ENCODE measurements around the gene PLOD2. TPM values are rescaled to one million over a fixed set of nuclear protein-coding genes. Genes with fewer than 3 reads are reported as not detected.

Gene PLOD2
- total and polyA plus RNA-seq, 2 experiments from 2014 or later = 300 to 306 TPM

- H3K27me3 ChIP-seq (replicated peaks; ENCODE audit: insufficient read depth) = no peaks in the 10 kb centered on the region
- H3K9me3 ChIP-seq (ENCODE audit: low read depth) = no peaks in the 10 kb centered on the region
- H2AFZ ChIP-seq = no peak overlapping the region
- no peaks in the 10 kb centered on the region for H3K36me3 ChIP-seq (ENCODE audit: low read depth)
- TF ChIP-seq EZH2phosphoT487 (IDR thresholded peaks at IDR 0.05; ENCODE audit: insufficient read depth, low read depth) = no peak
- no peak for TF ChIP-seq EZH2 (IDR thresholded peaks at IDR 0.05; ENCODE audit: insufficient read depth, poor library complexity, severe bottlenecking)
- peak overlapping the region; percentile 91 for H3K27ac ChIP-seq
- H3K4me1 ChIP-seq (ENCODE audit: insufficient read depth) = peaks cover 57% of the 10 kb centered on the region
- in situ Hi-C loops (cut with MboI) = loop anchor here (25.0 kb wide), 1 partner anchor 377 kb away; no protein-coding TSS in a partner anchor
- H3K79me2 ChIP-seq (ENCODE audit: insufficient read depth) = peaks cover 31% of the 10 kb centered on the region
- peaks cover 70% of the 10 kb centered on the region for H3F3A ChIP-seq (ENCODE audit: insufficient read depth)
- peak overlapping the region; percentile 51 for H3K9ac ChIP-seq
- peak; percentile 64 for DNase-seq
- H3K4me3 ChIP-seq = peak overlapping the region; percentile 41
- H4K20me1 ChIP-seq (ENCODE audit: insufficient read depth) = no peaks in the 10 kb centered on the region
- H3K9me2 ChIP-seq (ENCODE audit: insufficient read depth) = no peaks in the 10 kb centered on the region
- peak overlapping the region; percentile 79 for H3K4me2 ChIP-seq (ENCODE audit: unreplicated experiment)
Observed at GRCh38 chr3:146164071-146164470, 3.1 kb upstream of the PLOD2 start.

- H3K36me3 ChIP-seq (ENCODE audit: low read depth) = no peaks in the 10 kb centered on the region
- H3F3A ChIP-seq (ENCODE audit: insufficient read depth) = peaks cover 72% of the 10 kb centered on the region
- no peaks in the 10 kb centered on the region for H3K9me3 ChIP-seq (ENCODE audit: low read depth)
- peak overlapping the region; percentile 79 for H3K4me2 ChIP-seq (ENCODE audit: unreplicated experiment)
- H2AFZ ChIP-seq = no peak overlapping the region
- peak; percentile 89 for DNase-seq
- H3K79me2 ChIP-seq (ENCODE audit: insufficient read depth) = peaks cover 36% of the 10 kb centered on the region
- peak overlapping the region; percentile 41 for H3K4me3 ChIP-seq
- no peaks in the 10 kb centered on the region for H3K9me2 ChIP-seq (ENCODE audit: insufficient read depth)
- H4K20me1 ChIP-seq (ENCODE audit: insufficient read depth) = no peaks in the 10 kb centered on the region
- H3K9ac ChIP-seq = peak overlapping the region; percentile 51
- peak overlapping the region; percentile 91 for H3K27ac ChIP-seq
- TF ChIP-seq EZH2phosphoT487 (IDR thresholded peaks at IDR 0.05; ENCODE audit: insufficient read depth, low read depth) (no peak), EZH2 (IDR thresholded peaks at IDR 0.05; ENCODE audit: insufficient read depth, poor library complexity, severe bottlenecking) (no peak)
- 0 to 4% methylated on average over 2 of the region's 2 CpGs for WGBS, 2 experiments (ENCODE audit: low coverage in 1 of 2, low lambda C conversion rate in 2 of 2, missing lambda C conversion rate in 2 of 2)
- peaks cover 57% of the 10 kb centered on the region for H3K4me1 ChIP-seq (ENCODE audit: insufficient read depth)
- in situ Hi-C loops (cut with MboI) = loop anchor here (25.0 kb wide), 1 partner anchor 376 kb away; no protein-coding TSS in a partner anchor
- no peaks in the 10 kb centered on the region for H3K27me3 ChIP-seq (replicated peaks; ENCODE audit: insufficient read depth)
Observed at GRCh38 chr3:146163584-146163983, 2.6 kb upstream of the PLOD2 start.

- WGBS, 2 experiments (ENCODE audit: low coverage in 1 of 2, low lambda C conversion rate in 2 of 2, missing lambda C conversion rate in 2 of 2) = 87 to 96% methylated on average over 2 of the region's 2 CpGs
- H4K20me1 ChIP-seq (ENCODE audit: insufficient read depth) = no peaks in the 10 kb centered on the region
- H3K9me3 ChIP-seq (ENCODE audit: low read depth) = no peaks in the 10 kb centered on the region
- H3K4me1 ChIP-seq (ENCODE audit: insufficient read depth) = peaks cover 64% of the 10 kb centered on the region
- DNase-seq = peak; percentile 19
- peak overlapping the region; percentile 87 for H3K4me2 ChIP-seq (ENCODE audit: unreplicated experiment)
- peak overlapping the region; percentile 91 for H3K27ac ChIP-seq
- H3K9ac ChIP-seq = peak overlapping the region; percentile 90
- H3F3A ChIP-seq (ENCODE audit: insufficient read depth) = peaks cover 75% of the 10 kb centered on the region
- peak overlapping the region; percentile 95 for H3K4me3 ChIP-seq
- TF ChIP-seq EZH2phosphoT487 (IDR thresholded peaks at IDR 0.05; ENCODE audit: insufficient read depth, low read depth) (no peak), EZH2 (IDR thresholded peaks at IDR 0.05; ENCODE audit: insufficient read depth, poor library complexity, severe bottlenecking) (no peak)
- no peaks in the 10 kb centered on the region for H3K36me3 ChIP-seq (ENCODE audit: low read depth)
- peaks cover 46% of the 10 kb centered on the region for H3K79me2 ChIP-seq (ENCODE audit: insufficient read depth)
- no peak overlapping the region for H2AFZ ChIP-seq
- no peaks in the 10 kb centered on the region for H3K9me2 ChIP-seq (ENCODE audit: insufficient read depth)
- in situ Hi-C loops (cut with MboI) = loop anchor here (25.0 kb wide), 1 partner anchor 375 kb away; no protein-coding TSS in a partner anchor
- no peaks in the 10 kb centered on the region for H3K27me3 ChIP-seq (replicated peaks; ENCODE audit: insufficient read depth)
Observed at GRCh38 chr3:146162561-146162960, 1.6 kb upstream of the PLOD2 start.

GRCh38 chr3:146161663-146162002, 649 bp upstream of the PLOD2 start:
- no peaks in the 10 kb centered on the region for H3K9me2 ChIP-seq (ENCODE audit: insufficient read depth)

More at GRCh38 chr3:146161663-146162002, 649 bp upstream of the PLOD2 start:
- peaks cover 71% of the 10 kb centered on the region for H3F3A ChIP-seq (ENCODE audit: insufficient read depth)
- H3K9ac ChIP-seq = peak overlapping the region; percentile 90
- H3K36me3 ChIP-seq (ENCODE audit: low read depth) = no peaks in the 10 kb centered on the region
- H3K79me2 ChIP-seq (ENCODE audit: insufficient read depth) = peaks cover 56% of the 10 kb centered on the region
- peak overlapping the region; percentile 69 for H2AFZ ChIP-seq
- in situ Hi-C loops (cut with MboI) = loop anchor here (25.0 kb wide), 1 partner anchor 374 kb away; no protein-coding TSS in a partner anchor
- H3K27ac ChIP-seq = peak overlapping the region; percentile 91
- 2 to 4% methylated on average over 15 of the region's 15 CpGs for WGBS, 2 experiments (ENCODE audit: low coverage in 1 of 2, low lambda C conversion rate in 2 of 2, missing lambda C conversion rate in 2 of 2)
- no peaks in the 10 kb centered on the region for H3K9me3 ChIP-seq (ENCODE audit: low read depth)
- H3K27me3 ChIP-seq (replicated peaks; ENCODE audit: insufficient read depth) = no peaks in the 10 kb centered on the region
- H4K20me1 ChIP-seq (ENCODE audit: insufficient read depth) = peaks cover 6% of the 10 kb centered on the region
- DNase-seq = peak; percentile 80
- H3K4me2 ChIP-seq (ENCODE audit: unreplicated experiment) = peak overlapping the region; percentile 87
- TF ChIP-seq EZH2phosphoT487 (IDR thresholded peaks at IDR 0.05; ENCODE audit: insufficient read depth, low read depth) (no peak), EZH2 (IDR thresholded peaks at IDR 0.05; ENCODE audit: insufficient read depth, poor library complexity, severe bottlenecking) (no peak)
- peaks cover 64% of the 10 kb centered on the region for H3K4me1 ChIP-seq (ENCODE audit: insufficient read depth)
- H3K4me3 ChIP-seq = peak overlapping the region; percentile 95

All from GM23248 (cell line).